Measurements from ENCODE around the gene ZHX3. TPM values are rescaled to one million over a fixed set of nuclear protein-coding genes. Genes with fewer than 3 reads are reported as not detected.

Gene ZHX3
- total RNA-seq, 1 experiment from 2014 or later, result 21.5 TPM

- no peaks in the 10 kb centered on the region for H3K36me3 ChIP-seq (ENCODE audit: low read depth)
- no peak overlapping the region for H2AFZ ChIP-seq
- peaks cover 8% of the 10 kb centered on the region; the same call in 1 of the 2 replicates for H3F3A ChIP-seq (ENCODE audit: insufficient read depth, low read depth)
- DNase-seq, result no peak
- no peak overlapping the region for H3K4me3 ChIP-seq
- TF ChIP-seq EZH2 (IDR thresholded peaks at IDR 0.05; ENCODE audit: low read depth) (no peak), CTCF (conservative IDR thresholded peaks at IDR 0.05) (no peak)
- peaks cover 7% of the 10 kb centered on the region; the same call in 1 of the 2 replicates for H3K4me1 ChIP-seq (replicated peaks; ENCODE audit: insufficient read depth)
- no peaks in the 10 kb centered on the region for H3K27me3 ChIP-seq (ENCODE audit: insufficient read depth, low read depth)
- intact Hi-C loops (cut with micrococcal nuclease; ENCODE audit: unreplicated experiment), result no loop called here
- H3K79me2 ChIP-seq (ENCODE audit: low read depth), result peaks cover 32% of the 10 kb centered on the region
- H3K4me2 ChIP-seq, result no peak overlapping the region
- H4K20me1 ChIP-seq (ENCODE audit: insufficient read depth), result 0 out of 2 replicates have a peak, but pooled peaks cover 6% of the 10 kb centered on the region
- CTCF ChIA-PET, result no interaction called here
- H3K27ac ChIP-seq, result no peak overlapping the region
- POLR2A ChIA-PET (ENCODE audit: unreplicated experiment), result no interaction called here
- no peaks in the 10 kb centered on the region for H3K9me2 ChIP-seq (ENCODE audit: insufficient read depth)
- BruUV-seq (replicated peaks), result no TSS peak
- no peaks in the 10 kb centered on the region for H3K9me3 ChIP-seq (ENCODE audit: insufficient read depth, low read depth)
These were observed 172.2 kb downstream of the ZHX3 start for GRCh38 chr20:41145317-41145716.

GRCh38 chr20:41143354-41143753 is 174.2 kb downstream of the ZHX3 start:
- H3K27ac ChIP-seq, result no peak overlapping the region
- H3K27me3 ChIP-seq (ENCODE audit: insufficient read depth, low read depth), result no peaks in the 10 kb centered on the region
- no peak overlapping the region for H3K4me3 ChIP-seq
- H3K4me2 ChIP-seq, result no peak overlapping the region
- ChIA-PET POLR2A (ENCODE audit: unreplicated experiment) (no interaction called here), CTCF (no interaction called here)
- no peak for TF ChIP-seq CTCF (conservative IDR thresholded peaks at IDR 0.05)
- H2AFZ ChIP-seq, result no peak overlapping the region
- H3K9me3 ChIP-seq (ENCODE audit: insufficient read depth, low read depth), result no peaks in the 10 kb centered on the region
- no peaks in the 10 kb centered on the region for H3F3A ChIP-seq (ENCODE audit: insufficient read depth, low read depth)
- BruUV-seq (replicated peaks), result no TSS peak
- peaks cover 6% of the 10 kb centered on the region; the same call in 1 of the 2 replicates for H4K20me1 ChIP-seq (ENCODE audit: insufficient read depth)
- H3K9me2 ChIP-seq (ENCODE audit: insufficient read depth), result no peaks in the 10 kb centered on the region
- H3K36me3 ChIP-seq (ENCODE audit: low read depth), result no peaks in the 10 kb centered on the region
- DNase-seq, result no peak
- H3K4me1 ChIP-seq (replicated peaks; ENCODE audit: insufficient read depth), result peaks cover 8% of the 10 kb centered on the region; the same call in 1 of the 2 replicates
- intact Hi-C loops (cut with micrococcal nuclease; ENCODE audit: unreplicated experiment), result no loop called here
- peaks cover 45% of the 10 kb centered on the region for H3K79me2 ChIP-seq (ENCODE audit: low read depth)

GRCh38 chr20:41142919-41143318 is 174.6 kb downstream of the ZHX3 start:
- Histone ChIP-seq H3K27me3 (ENCODE audit: insufficient read depth, low read depth) (no peaks in the 10 kb centered on the region), H3K9me3 (ENCODE audit: insufficient read depth, low read depth) (no peaks in the 10 kb centered on the region), H3K27ac (no peak overlapping the region), H3K4me2 (no peak overlapping the region), H3F3A (ENCODE audit: insufficient read depth, low read depth) (no peaks in the 10 kb centered on the region), H4K20me1 (ENCODE audit: insufficient read depth) (peaks cover 6% of the 10 kb centered on the region; the same call in 1 of the 2 replicates), H3K79me2 (ENCODE audit: low read depth) (peaks cover 50% of the 10 kb centered on the region), H2AFZ (no peak overlapping the region), H3K4me3 (no peak overlapping the region), H3K4me1 (replicated peaks; ENCODE audit: insufficient read depth) (peaks cover 11% of the 10 kb centered on the region; the same call in 1 of the 2 replicates), H3K9me2 (ENCODE audit: insufficient read depth) (no peaks in the 10 kb centered on the region), H3K36me3 (ENCODE audit: low read depth) (no peaks in the 10 kb centered on the region)
- no peak for TF ChIP-seq CTCF (conservative IDR thresholded peaks at IDR 0.05)
- no peak for TF ChIP-seq EZH2 (IDR thresholded peaks at IDR 0.05; ENCODE audit: low read depth)
- intact Hi-C loops (cut with micrococcal nuclease; ENCODE audit: unreplicated experiment), result no loop called here
- CTCF ChIA-PET, result no interaction called here
- BruUV-seq (replicated peaks), result no TSS peak
- DNase-seq, result no peak
- POLR2A ChIA-PET (ENCODE audit: unreplicated experiment), result no interaction called here

All from PC-9 (cell line).